SK-N-MC (cell line): Measurements from ENCODE around the gene CPN2.

Experiments used
- EZH2 ChIP-seq: fragments of 200-600 bp; sonication (generic); IDR thresholded peaks from one replicate; pipeline ENCODE4 v1.6.1; 2017; ENCODE audit warnings: antibody characterized with exemption
- POLR2AphosphoS5 ChIP-seq: IDR thresholded peaks from 2 replicates; pipeline ENCODE4 v1.6.1; 2012; ENCODE audit warnings: mild to moderate bottlenecking, low read depth, low read length, borderline replicate concordance

- no peak for TF ChIP-seq EZH2
- TF ChIP-seq POLR2AphosphoS5, result no peak
Measured at GRCh38 chr3:194326968-194327217, 24.2 kb downstream of the CPN2 start.
